GM18507 (cell line): ENCODE measurements around the gene TUFM.
"Not testable (repeated sequence)": the region's sequence is repeated elsewhere in the genome, so short reads cannot be mapped to it uniquely, and the experiment has no call there.

Experiments used
- DNase-seq: peaks from one replicate; pipeline ENCODE4 v3.0.0; 2011; ENCODE audit warnings: low read depth; ENCODE audit not compliant: insufficient read length; ENCODE audit errors: extremely low spot score
- FAIRE-seq: peaks from 2 replicates; lab custom pipeline; 2011; peaks lifted over from hg19 to GRCh38; lab: Jason Lieb, UNC

The TUFM gene

GRCh38 chr16:28846080-28846932 is at the start of gene TUFM:
TSS of gene TUFM (minus strand) at chr16:28846348. CDS start at chr16:28846269, 79 bp downstream.
- FAIRE-seq (peak; percentile 98), DNase-seq (peak; percentile 95)

- no peak for FAIRE-seq
- no peak for DNase-seq
Observed at GRCh38 chr16:28895609-28896008, 49.5 kb upstream of the TUFM start.

- FAIRE-seq = no peak
- DNase-seq = no peak
Observed at GRCh38 chr16:28893291-28893690, 47.1 kb upstream of the TUFM start.

- FAIRE-seq (no peak), DNase-seq (no peak)
Observed at GRCh38 chr16:28891964-28892890, 46.1 kb upstream of the TUFM start.

GRCh38 chr16:28890355-28890754 is 44.2 kb upstream of the TUFM start:
- not testable (repeated sequence) for FAIRE-seq, DNase-seq

- FAIRE-seq = no peak
- DNase-seq = no peak
Observed at GRCh38 chr16:28886945-28887344, 40.8 kb upstream of the TUFM start.

GRCh38 chr16:28884045-28884444 is 37.9 kb upstream of the TUFM start:
- DNase-seq = no peak
- no peak for FAIRE-seq

- FAIRE-seq (no peak), DNase-seq (no peak)
Observed at GRCh38 chr16:28883221-28883996, 37.3 kb upstream of the TUFM start.

- DNase-seq (no peak), FAIRE-seq (no peak)
Observed at GRCh38 chr16:28882551-28883160, 36.5 kb upstream of the TUFM start.

GRCh38 chr16:28881565-28881964 is 35.4 kb upstream of the TUFM start:
- FAIRE-seq, DNase-seq: not testable (repeated sequence)

- DNase-seq (no peak), FAIRE-seq (no peak)
Observed at GRCh38 chr16:28880955-28881354, 34.8 kb upstream of the TUFM start.

GRCh38 chr16:28880589-28880915 is 34.4 kb upstream of the TUFM start:
- DNase-seq (no peak), FAIRE-seq (no peak)

GRCh38 chr16:28879841-28880588 is 33.9 kb upstream of the TUFM start:
- DNase-seq (peak; percentile 98), FAIRE-seq (peak; percentile 87)

- FAIRE-seq (no peak), DNase-seq (no peak)
Observed at GRCh38 chr16:28879261-28879840, 33.2 kb upstream of the TUFM start.

- DNase-seq = no peak
- no peak for FAIRE-seq
Observed at GRCh38 chr16:28878083-28878926, 32.2 kb upstream of the TUFM start, which contains the start of gene ATP2A1. TSS of gene ATP2A1 (plus strand) at chr16:28878488. CDS start at chr16:28878672, 184 bp downstream.

- no peak for FAIRE-seq
- DNase-seq = no peak
Observed at GRCh38 chr16:28877655-28878000, 31.5 kb upstream of the TUFM start.

- DNase-seq (no peak), FAIRE-seq (no peak)
Observed at GRCh38 chr16:28876973-28877654, 31.0 kb upstream of the TUFM start.
